GM15510 (cell line): ENCODE results near the gene WBP1L.

Experiments
- POLR2A ChIP-seq: IDR thresholded peaks from 3 replicates; pipeline ENCODE4 v1.6.1; 2011; ENCODE audit warnings: borderline replicate concordance; ENCODE audit not compliant: insufficient read length; ENCODE audit errors: extremely low read depth

The WBP1L gene

GRCh38 chr10:102741726-102742237 lies 2.0 kb upstream of the WBP1L start:
- no peak for TF ChIP-seq POLR2A

GRCh38 chr10:102743078-102743587 lies 615 bp upstream of the WBP1L start:
- TF ChIP-seq POLR2A = no peak

- TF ChIP-seq POLR2A = no peak
These were observed 765 bp downstream of the WBP1L start for GRCh38 chr10:102744374-102745051.

GRCh38 chr10:102745157-102745556 lies 1.4 kb downstream of the WBP1L start:
- no peak for TF ChIP-seq POLR2A

- no peak for TF ChIP-seq POLR2A
These were observed 8.7 kb downstream of the WBP1L start for GRCh38 chr10:102752266-102752930.

- no peak for TF ChIP-seq POLR2A
These were observed 9.4 kb downstream of the WBP1L start for GRCh38 chr10:102752934-102753664.

- no peak for TF ChIP-seq POLR2A
These were observed 10.0 kb downstream of the WBP1L start for GRCh38 chr10:102753718-102754117.

GRCh38 chr10:102757323-102757722 lies 13.6 kb downstream of the WBP1L start:
- TF ChIP-seq POLR2A = no peak

GRCh38 chr10:102758240-102758932 lies 14.6 kb downstream of the WBP1L start:
- no peak for TF ChIP-seq POLR2A

GRCh38 chr10:102759497-102760210 lies 15.9 kb downstream of the WBP1L start:
- no peak for TF ChIP-seq POLR2A

GRCh38 chr10:102761981-102762380 lies 18.2 kb downstream of the WBP1L start:
- TF ChIP-seq POLR2A = no peak

GRCh38 chr10:102762401-102763015 lies 18.8 kb downstream of the WBP1L start:
- no peak for TF ChIP-seq POLR2A

- no peak for TF ChIP-seq POLR2A
These were observed 19.4 kb downstream of the WBP1L start for GRCh38 chr10:102763037-102763607.
